OCI-LY7 (cell line): ENCODE data around the gene ZBTB40. TPM values are rescaled to one million over a fixed set of nuclear protein-coding genes. Genes with fewer than 3 reads are reported as not detected.

Source experiments
- BruUV-seq: library from RNA; stranded (reverse); fragments of 400-500 nt; replicated peaks from 2 replicates; lab custom pipeline; 2021; lab: Mats Ljungman, UMichigan
- CTCF ChIA-PET: fragments of 300-600 bp; sonication (Branson Sonifier 250); formaldehyde crosslinking; loops from one replicate; lab custom pipeline; 2022; ENCODE audit warnings: antibody characterized with exemption; ENCODE audit not compliant: unreplicated experiment; lab: Charles Lee
- POLR2A ChIA-PET: fragments of 300-600 bp; sonication (Branson Sonifier 250); formaldehyde crosslinking; loops from one replicate; lab custom pipeline; 2022; ENCODE audit warnings: antibody characterized with exemption; lab: Charles Lee
- DNase-seq: peaks from one replicate; pipeline ENCODE4 v3.0.0-alpha.2; 2015; ENCODE audit warnings: low spot score
- H2AFZ ChIP-seq: fragments of 200-600 bp; sonication (generic), shearing (Covaris generic); 2 replicates; pipeline ENCODE4 v1.6.1; 2014; ENCODE audit warnings: mild to moderate bottlenecking, antibody characterized with exemption, low read length, moderate library complexity
- H3K27ac ChIP-seq: fragments of 200-600 bp; sonication (generic); 2 replicates; pipeline ENCODE4 v1.5.1; 2014; ENCODE audit warnings: mixed run types, low read depth, mild to moderate bottlenecking, moderate library complexity, low read length, inconsistent platforms; ENCODE audit not compliant: poor library complexity, severe bottlenecking
- H3K36me3 ChIP-seq: fragments of 200-600 bp; sonication (generic); 2 replicates; pipeline ENCODE4 v1.6.1; 2014; ENCODE audit warnings: mild to moderate bottlenecking, antibody characterized with exemption, low read length, moderate library complexity, mixed read lengths; ENCODE audit not compliant: insufficient read depth
- H3K4me1 ChIP-seq: fragments of 200-600 bp; sonication (generic); 2 replicates; pipeline ENCODE4 v1.5.1; 2014; ENCODE audit warnings: mild to moderate bottlenecking, low read length; ENCODE audit not compliant: insufficient read depth, poor library complexity, severe bottlenecking
- H3K4me2 ChIP-seq: fragments of 200-600 bp; sonication (generic); 2 replicates; pipeline ENCODE4 v1.6.1; 2014; ENCODE audit warnings: mild to moderate bottlenecking, low read length
- H3K4me3 ChIP-seq: fragments of 200-600 bp; sonication (generic); 2 replicates; pipeline ENCODE4 v1.5.1; 2014; ENCODE audit warnings: mild to moderate bottlenecking, low read depth, low read length; ENCODE audit not compliant: poor library complexity, severe bottlenecking
- H3K79me2 ChIP-seq: fragments of 200-600 bp; sonication (generic); 2 replicates; pipeline ENCODE4 v1.6.1; 2016; ENCODE audit warnings: low read depth, mild to moderate bottlenecking, low read length, moderate library complexity, mixed read lengths; ENCODE audit not compliant: insufficient read depth
- H3K9me2 ChIP-seq: fragments of 200-600 bp; sonication (generic); 2 replicates; pipeline ENCODE4 v1.6.1; 2016; ENCODE audit warnings: mild to moderate bottlenecking, low read length, mixed read lengths; ENCODE audit not compliant: insufficient read depth
- H3K9me3 ChIP-seq: fragments of 200-600 bp; sonication (generic); 2 replicates; pipeline ENCODE4 v1.6.1; 2014; ENCODE audit warnings: mild to moderate bottlenecking, mixed run types, low read length, mixed read lengths
- H4K20me1 ChIP-seq: fragments of 200-600 bp; sonication (generic); 2 replicates; pipeline ENCODE4 v1.6.1; 2014; ENCODE audit warnings: mild to moderate bottlenecking, antibody characterized with exemption, low read length, moderate library complexity, mixed read lengths; ENCODE audit not compliant: insufficient read depth
- CTCF ChIP-seq: fragments of 200-600 bp; sonication (generic); conservative IDR thresholded peaks from 2 replicates; pipeline ENCODE4 v1.5.1; 2014; ENCODE audit warnings: mild to moderate bottlenecking, antibody characterized with exemption, low read length, moderate library complexity, mixed read lengths
- EZH2phosphoT487 ChIP-seq: fragments of 200-600 bp; sonication (generic); IDR thresholded peaks from 2 replicates; pipeline ENCODE4 v1.6.1; 2018; ENCODE audit warnings: low read depth, borderline replicate concordance, mild to moderate bottlenecking, mixed run types, antibody characterized with exemption, low read length, moderate library complexity, mixed read lengths
- intact Hi-C: fragments of 100-400 bp; cut with micrococcal nuclease; formaldehyde crosslinking; loops from one replicate; pipeline ENCODE4 v1.10.0; 2022; ENCODE audit not compliant: unreplicated experiment
- total RNA-seq, 2 experiments: library from RNA; depleted of rRNA in 1 of 2; stranded (reverse); fragments of >200 nt in 1 of 2; shearing (Covaris generic) in 1 of 2; gene quantifications; 2 replicates each; pipeline ENCODE4 v1.2.3, GENCODE V29; 2014 to 2022

ZBTB40 gene
- total RNA-seq, 2 experiments from 2014 or later: 16.6 to 17.3 TPM

- intact Hi-C loops: no loop called here
- no TSS peak for BruUV-seq
These were observed 81.7 kb downstream of the ZBTB40 start for GRCh38 chr1:22533244-22533895.

GRCh38 chr1:22534951-22535350 is 83.3 kb downstream of the ZBTB40 start:
- Histone ChIP-seq H4K20me1 (no peaks in the 10 kb centered on the region), H3K79me2 (no peaks in the 10 kb centered on the region), H3K4me2 (no peak overlapping the region), H3K9me3 (no peaks in the 10 kb centered on the region), H3K9me2 (no peaks in the 10 kb centered on the region), H2AFZ (no peak overlapping the region), H3K4me1 (peaks cover 19% of the 10 kb centered on the region), H3K4me3 (no peak overlapping the region), H3K36me3 (no peaks in the 10 kb centered on the region), H3K27ac (no peak overlapping the region)
- BruUV-seq: no TSS peak
- POLR2A ChIA-PET: no interaction called here
- TF ChIP-seq EZH2phosphoT487 (no peak), CTCF (no peak)
- intact Hi-C loops: no loop called here
- CTCF ChIA-PET: no interaction called here
- no peak for DNase-seq

More at GRCh38 chr1:22533244-22533895, 81.7 kb downstream of the ZBTB40 start:
- no peaks in the 10 kb centered on the region for H3K36me3 ChIP-seq
- no peak overlapping the region for H3K27ac ChIP-seq
- ChIA-PET CTCF (interaction anchor here (0.7 kb wide), 1 partner anchor 36 kb away, joined by 4 read pairs; no protein-coding TSS in a partner anchor), POLR2A (no interaction called here)
- H2AFZ ChIP-seq: no peak overlapping the region
- no peak for TF ChIP-seq EZH2phosphoT487
- no peak for TF ChIP-seq CTCF
- H3K79me2 ChIP-seq: no peaks in the 10 kb centered on the region
- H3K9me2 ChIP-seq: no peaks in the 10 kb centered on the region
- peaks cover 3% of the 10 kb centered on the region for H3K4me1 ChIP-seq
- H4K20me1 ChIP-seq: no peaks in the 10 kb centered on the region
- no peaks in the 10 kb centered on the region for H3K9me3 ChIP-seq
- no peak overlapping the region for H3K4me2 ChIP-seq
- no peak for DNase-seq
- no peak overlapping the region for H3K4me3 ChIP-seq

- H3K79me2 ChIP-seq: no peaks in the 10 kb centered on the region
- H3K9me2 ChIP-seq: no peaks in the 10 kb centered on the region
- no peak for DNase-seq
- no TSS peak for BruUV-seq
- H3K4me2 ChIP-seq: no peak overlapping the region
- no peak overlapping the region for H3K4me3 ChIP-seq
- peaks cover 23% of the 10 kb centered on the region for H3K4me1 ChIP-seq
- no peaks in the 10 kb centered on the region for H3K9me3 ChIP-seq
- H4K20me1 ChIP-seq: no peaks in the 10 kb centered on the region
- no peak overlapping the region for H2AFZ ChIP-seq
- no peak overlapping the region for H3K27ac ChIP-seq
- ChIA-PET CTCF (no interaction called here), POLR2A (no interaction called here)
- TF ChIP-seq CTCF: no peak
- no peak for TF ChIP-seq EZH2phosphoT487
- H3K36me3 ChIP-seq: no peaks in the 10 kb centered on the region
- intact Hi-C loops: no loop called here
These were observed 83.7 kb downstream of the ZBTB40 start for GRCh38 chr1:22535399-22535798.
